OCI-LY3 (cell line): ENCODE measurements around the gene AP2A2.

Source experiments
- EZH2phosphoT487 ChIP-seq: fragments of 200-600 bp; shearing (Covaris generic); IDR thresholded peaks from 2 replicates; pipeline ENCODE4 v1.6.1; 2018; ENCODE audit warnings: antibody characterized with exemption, mixed run types, low read depth
- TF ChIP-seq, protein P1 (sequence below): fragments of 200-600, 300-600 bp; sonication (generic); IDR thresholded peaks from 2 replicates; pipeline ENCODE4 v1.5.1; 2014; ENCODE audit warnings: antibody characterized with exemption, low read length, low read depth

DNA sequence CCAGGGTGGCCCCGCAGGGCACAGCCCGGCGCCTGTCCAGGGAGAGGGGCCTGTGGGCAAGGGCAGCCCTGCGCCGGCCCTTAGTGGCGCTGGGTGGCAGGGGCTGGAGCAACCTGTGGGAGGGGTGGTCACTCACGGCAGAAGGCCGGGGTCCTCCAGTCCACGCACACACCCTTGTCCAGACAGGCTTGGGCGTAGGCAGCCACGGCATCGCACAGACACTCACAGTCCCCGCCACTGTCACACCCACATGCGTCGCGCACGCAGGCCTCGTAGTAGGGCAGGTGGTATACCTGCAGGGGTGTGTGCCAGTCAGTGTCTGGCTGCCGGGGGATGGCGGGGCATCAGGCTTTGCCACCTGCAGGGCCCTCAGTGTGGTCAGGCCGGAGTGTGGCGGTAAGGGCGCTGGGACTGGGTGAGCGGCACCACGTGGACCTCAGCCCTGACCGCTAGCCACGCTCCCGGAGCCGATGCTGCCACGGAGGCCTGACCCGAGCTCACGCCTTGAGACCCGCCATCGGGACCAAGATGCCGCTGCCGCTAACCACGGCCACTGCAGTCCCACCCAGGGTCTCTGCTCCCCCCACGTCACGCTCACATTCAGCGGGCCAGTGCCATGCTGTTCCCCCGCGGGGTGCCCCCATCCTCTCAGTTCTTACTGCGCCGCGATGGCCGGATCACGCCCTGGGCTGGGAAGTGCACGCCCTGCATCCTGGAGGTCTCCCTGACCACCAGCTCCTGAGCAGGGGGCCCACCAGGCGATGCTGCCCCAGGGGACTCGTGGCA, 98.3 kb downstream of the AP2A2 start:
- TF ChIP-seq, protein P1, sequence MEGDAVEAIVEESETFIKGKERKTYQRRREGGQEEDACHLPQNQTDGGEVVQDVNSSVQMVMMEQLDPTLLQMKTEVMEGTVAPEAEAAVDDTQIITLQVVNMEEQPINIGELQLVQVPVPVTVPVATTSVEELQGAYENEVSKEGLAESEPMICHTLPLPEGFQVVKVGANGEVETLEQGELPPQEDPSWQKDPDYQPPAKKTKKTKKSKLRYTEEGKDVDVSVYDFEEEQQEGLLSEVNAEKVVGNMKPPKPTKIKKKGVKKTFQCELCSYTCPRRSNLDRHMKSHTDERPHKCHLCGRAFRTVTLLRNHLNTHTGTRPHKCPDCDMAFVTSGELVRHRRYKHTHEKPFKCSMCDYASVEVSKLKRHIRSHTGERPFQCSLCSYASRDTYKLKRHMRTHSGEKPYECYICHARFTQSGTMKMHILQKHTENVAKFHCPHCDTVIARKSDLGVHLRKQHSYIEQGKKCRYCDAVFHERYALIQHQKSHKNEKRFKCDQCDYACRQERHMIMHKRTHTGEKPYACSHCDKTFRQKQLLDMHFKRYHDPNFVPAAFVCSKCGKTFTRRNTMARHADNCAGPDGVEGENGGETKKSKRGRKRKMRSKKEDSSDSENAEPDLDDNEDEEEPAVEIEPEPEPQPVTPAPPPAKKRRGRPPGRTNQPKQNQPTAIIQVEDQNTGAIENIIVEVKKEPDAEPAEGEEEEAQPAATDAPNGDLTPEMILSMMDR: no peak
- no peak for TF ChIP-seq EZH2phosphoT487
